Epithelial cell of esophagus (primary cell): ENCODE data around the gene RNF144B.

Experiments used
- DNase-seq: peaks from one replicate; pipeline ENCODE4 v3.0.0; 2010; ENCODE audit warnings: low read depth
- H3K4me3 ChIP-seq: 2 replicates; pipeline ENCODE4 v1.5.1; 2011; ENCODE audit warnings: mild to moderate bottlenecking, low read length, control low read depth
- CTCF ChIP-seq: IDR thresholded peaks from 2 replicates; pipeline ENCODE4 v1.5.1; 2011; ENCODE audit warnings: low read depth, mild to moderate bottlenecking, low read length, control low read depth, inconsistent platforms; ENCODE audit not compliant: insufficient read depth; ENCODE audit errors: missing control alignments

RNF144B gene

DNA sequence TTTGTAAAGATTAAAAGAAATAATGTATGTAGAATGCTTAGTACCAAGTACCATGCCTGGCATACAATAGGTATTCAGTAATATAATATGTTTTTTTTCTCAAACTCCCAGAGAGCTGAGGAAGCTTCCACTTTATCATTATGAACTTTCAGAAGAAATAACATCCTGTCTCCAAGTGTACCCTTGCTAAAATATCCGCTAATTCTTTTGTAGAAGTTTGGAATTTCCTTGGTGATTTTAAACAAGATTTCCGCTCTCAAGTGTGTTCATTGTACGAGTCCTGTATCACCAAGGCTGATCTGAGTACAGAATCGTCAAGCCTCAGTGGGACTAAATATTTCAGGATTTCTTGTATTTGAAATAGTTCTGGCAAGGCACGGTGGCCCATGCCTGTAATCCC lies 16.1 kb upstream of the RNF144B start:
- no peak overlapping the region for H3K4me3 ChIP-seq
- no peak for DNase-seq
- no peak for TF ChIP-seq CTCF

- DNase-seq, result no peak
- no peak for TF ChIP-seq CTCF
- H3K4me3 ChIP-seq, result no peak overlapping the region
Observed at GRCh38 chr6:18371656-18372055, 15.5 kb upstream of the RNF144B start.

DNA sequence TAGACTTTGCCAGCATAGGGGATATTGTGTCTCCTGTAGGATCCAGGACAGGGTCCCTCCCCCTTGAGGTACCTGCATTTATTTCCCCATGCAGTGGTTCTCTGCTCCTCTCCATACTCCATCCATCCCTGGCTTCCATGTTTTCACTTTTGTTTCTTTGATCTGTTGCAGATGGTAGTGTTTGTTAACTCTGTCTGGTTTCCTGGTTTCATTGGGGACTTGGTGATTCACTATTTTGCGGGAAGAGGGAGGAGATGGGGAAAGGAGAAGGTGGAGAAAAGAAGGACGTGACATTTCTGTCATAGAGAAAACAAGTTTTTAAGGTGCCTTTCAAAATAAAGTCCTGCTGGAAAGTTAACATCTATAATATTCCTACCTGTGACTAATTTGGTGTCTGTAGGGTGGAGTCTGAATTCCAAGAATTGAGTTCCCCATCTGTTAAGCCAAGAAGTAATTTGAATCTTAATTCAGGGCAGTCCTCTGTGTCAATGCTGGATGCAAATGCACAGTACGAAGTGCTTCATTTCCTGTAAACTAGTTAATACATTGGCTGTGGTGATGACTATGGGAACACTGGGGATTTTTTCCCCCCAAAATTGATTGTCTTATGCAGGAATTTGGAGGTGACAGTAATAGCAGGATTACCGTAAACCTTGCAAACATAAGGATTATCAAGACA lies 6.9 kb upstream of the RNF144B start:
- DNase-seq, result peak; percentile 31
- TF ChIP-seq CTCF, result no peak
- H3K4me3 ChIP-seq, result no peak overlapping the region

DNA sequence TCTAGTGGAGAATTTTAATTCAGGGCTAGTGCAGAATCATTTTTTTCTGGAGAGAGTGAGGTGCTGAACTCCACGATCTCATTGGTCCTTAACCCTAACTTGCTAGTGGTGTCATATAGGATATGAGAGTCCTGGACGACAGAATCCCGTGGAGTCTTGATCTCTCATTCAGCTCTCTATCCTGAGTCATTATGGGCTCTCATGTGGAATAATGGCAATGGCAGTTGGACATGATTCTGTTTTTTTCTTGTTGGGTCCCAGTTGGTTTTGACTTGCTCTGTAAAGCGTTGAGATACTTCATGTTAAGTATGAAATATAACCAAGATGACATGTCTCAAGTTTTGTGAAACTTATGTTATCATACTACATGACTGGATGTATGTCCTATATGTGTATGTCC lies 6.3 kb upstream of the RNF144B start:
- no peak for TF ChIP-seq CTCF
- DNase-seq, result no peak
- no peak overlapping the region for H3K4me3 ChIP-seq

GRCh38 chr6:18383441-18383840 lies 3.7 kb upstream of the RNF144B start:
- no peak for DNase-seq
- TF ChIP-seq CTCF, result no peak
- no peak overlapping the region for H3K4me3 ChIP-seq

- DNase-seq, result no peak
- TF ChIP-seq CTCF, result no peak
Observed at GRCh38 chr6:18384621-18385020, 2.5 kb upstream of the RNF144B start.

DNA sequence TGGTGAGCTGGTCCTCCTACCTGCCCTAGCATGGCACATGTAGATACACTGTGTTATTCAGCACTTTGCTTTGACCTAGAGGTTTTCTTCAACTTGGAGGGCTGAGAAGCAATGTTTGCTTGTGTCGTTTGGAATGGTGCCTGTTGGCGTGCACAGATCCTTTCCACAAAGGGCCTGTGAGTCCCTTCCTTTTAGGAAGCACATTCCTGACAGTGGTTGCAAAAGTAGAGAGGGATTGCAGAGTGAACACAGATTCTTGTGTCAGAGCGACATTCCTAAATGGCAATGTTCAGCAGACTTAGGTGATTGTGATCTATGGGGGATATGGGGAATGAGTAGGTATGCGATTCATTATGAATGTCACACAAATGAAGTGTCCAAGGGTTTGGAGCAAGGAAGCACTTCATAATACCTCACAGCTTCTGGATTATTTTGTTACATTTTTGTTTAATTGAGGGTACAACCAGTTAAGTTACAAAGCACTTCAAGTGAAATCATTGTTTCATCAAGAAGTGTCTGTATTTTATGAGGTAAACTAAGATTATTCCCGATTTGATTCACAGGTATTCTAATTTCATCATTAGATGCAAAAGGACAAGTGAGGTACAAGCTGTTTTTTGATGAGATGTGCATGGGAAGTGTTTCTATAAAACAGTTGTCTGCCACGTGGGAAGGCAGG lies 713 bp upstream of the RNF144B start:
- no peak overlapping the region for H3K4me3 ChIP-seq
- no peak for TF ChIP-seq CTCF
- peak; percentile 41 for DNase-seq

More at GRCh38 chr6:18384621-18385020, 2.5 kb upstream of the RNF144B start:
- H3K4me3 ChIP-seq, result no peak overlapping the region
